ENCODE measurements around the gene NDFIP1. TPM values are rescaled to one million over a fixed set of nuclear protein-coding genes. Genes with fewer than 3 reads are reported as not detected.

NDFIP1 gene
- polyA plus RNA-seq, 1 experiment = 11.2 TPM

DNA sequence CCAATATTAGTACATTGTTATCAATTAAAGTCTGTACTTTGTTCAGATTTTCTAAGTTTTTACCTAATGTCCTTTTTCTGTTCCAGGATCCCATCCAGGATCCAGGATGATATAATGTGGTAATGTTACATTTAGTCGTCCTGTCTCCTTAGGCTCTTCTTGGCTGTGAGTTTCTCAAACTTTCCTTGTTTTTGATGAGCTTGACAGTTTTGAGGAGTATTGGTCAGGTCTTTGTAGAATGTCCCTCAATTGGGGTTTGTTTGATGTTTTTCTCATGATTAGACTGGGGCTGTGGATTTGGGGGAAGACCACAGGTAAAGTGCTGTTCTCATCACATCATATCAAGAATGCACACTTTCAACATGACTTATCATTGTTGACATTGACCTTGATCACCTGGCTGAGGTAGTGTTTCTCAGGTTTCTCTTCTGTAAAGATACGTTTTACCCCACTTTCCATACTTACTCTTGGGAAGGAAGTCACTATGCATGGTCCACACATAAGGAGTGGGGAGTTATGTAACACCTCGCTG lies 9.6 kb downstream of the NDFIP1 start:
- Histone ChIP-seq H3K27me3 (ENCODE audit: control insufficient read depth, insufficient read depth, low read length) (no peaks in the 10 kb centered on the region), H3K4me3 (ENCODE audit: low read depth, low read length) (no peak overlapping the region), H3K36me3 (ENCODE audit: control insufficient read depth, insufficient read depth, low read length) (no peaks in the 10 kb centered on the region; the same call in 1 of the 2 replicates)
- no peak for DNase-seq (ENCODE audit: low read depth)
- CTCF ChIA-PET = no interaction called here
- POLR2A ChIA-PET = no interaction called here
- TF ChIP-seq, protein P1, sequence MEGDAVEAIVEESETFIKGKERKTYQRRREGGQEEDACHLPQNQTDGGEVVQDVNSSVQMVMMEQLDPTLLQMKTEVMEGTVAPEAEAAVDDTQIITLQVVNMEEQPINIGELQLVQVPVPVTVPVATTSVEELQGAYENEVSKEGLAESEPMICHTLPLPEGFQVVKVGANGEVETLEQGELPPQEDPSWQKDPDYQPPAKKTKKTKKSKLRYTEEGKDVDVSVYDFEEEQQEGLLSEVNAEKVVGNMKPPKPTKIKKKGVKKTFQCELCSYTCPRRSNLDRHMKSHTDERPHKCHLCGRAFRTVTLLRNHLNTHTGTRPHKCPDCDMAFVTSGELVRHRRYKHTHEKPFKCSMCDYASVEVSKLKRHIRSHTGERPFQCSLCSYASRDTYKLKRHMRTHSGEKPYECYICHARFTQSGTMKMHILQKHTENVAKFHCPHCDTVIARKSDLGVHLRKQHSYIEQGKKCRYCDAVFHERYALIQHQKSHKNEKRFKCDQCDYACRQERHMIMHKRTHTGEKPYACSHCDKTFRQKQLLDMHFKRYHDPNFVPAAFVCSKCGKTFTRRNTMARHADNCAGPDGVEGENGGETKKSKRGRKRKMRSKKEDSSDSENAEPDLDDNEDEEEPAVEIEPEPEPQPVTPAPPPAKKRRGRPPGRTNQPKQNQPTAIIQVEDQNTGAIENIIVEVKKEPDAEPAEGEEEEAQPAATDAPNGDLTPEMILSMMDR (IDR thresholded peaks at IDR 0.05; ENCODE audit: insufficient read depth, low read depth, low read length) = no peak

- Histone ChIP-seq H3K4me3 (ENCODE audit: low read depth, low read length) (no peak overlapping the region), H3K36me3 (ENCODE audit: control insufficient read depth, insufficient read depth, low read length) (no peaks in the 10 kb centered on the region; the same call in 1 of the 2 replicates), H3K27me3 (ENCODE audit: control insufficient read depth, insufficient read depth, low read length) (no peaks in the 10 kb centered on the region)
- no peak for DNase-seq (ENCODE audit: low read depth)
- CTCF ChIA-PET = interaction anchor here (0.6 kb wide), 1 partner anchor 138 kb away, joined by 3 read pairs; no protein-coding TSS in a partner anchor
- TF ChIP-seq, protein P1 (IDR thresholded peaks at IDR 0.05; ENCODE audit: insufficient read depth, low read depth, low read length) = no peak
- POLR2A ChIA-PET = no interaction called here
Observed at GRCh38 chr5:142119051-142119625, 10.6 kb downstream of the NDFIP1 start.

GRCh38 chr5:142120247-142120935 lies 11.8 kb downstream of the NDFIP1 start:
- ChIA-PET CTCF (no interaction called here), POLR2A (no interaction called here)
- TF ChIP-seq, protein P1 (IDR thresholded peaks at IDR 0.05; ENCODE audit: insufficient read depth, low read depth, low read length) = no peak

GRCh38 chr5:142122121-142122520 lies 13.5 kb downstream of the NDFIP1 start:
- CTCF ChIA-PET = no interaction called here
- Histone ChIP-seq H3K4me3 (ENCODE audit: low read depth, low read length) (no peak overlapping the region), H3K36me3 (ENCODE audit: control insufficient read depth, insufficient read depth, low read length) (no peaks in the 10 kb centered on the region; the same call in 1 of the 2 replicates), H3K27me3 (ENCODE audit: control insufficient read depth, insufficient read depth, low read length) (no peaks in the 10 kb centered on the region)
- TF ChIP-seq, protein P1 (IDR thresholded peaks at IDR 0.05; ENCODE audit: insufficient read depth, low read depth, low read length) = no peak
- POLR2A ChIA-PET = no interaction called here
- no peak for DNase-seq (ENCODE audit: low read depth)

More at GRCh38 chr5:142120247-142120935, 11.8 kb downstream of the NDFIP1 start:
- no peaks in the 10 kb centered on the region for H3K27me3 ChIP-seq (ENCODE audit: control insufficient read depth, insufficient read depth, low read length)
- H3K36me3 ChIP-seq (ENCODE audit: control insufficient read depth, insufficient read depth, low read length) = no peaks in the 10 kb centered on the region; the same call in 1 of the 2 replicates
- H3K4me3 ChIP-seq (ENCODE audit: low read depth, low read length) = no peak overlapping the region
- no peak for DNase-seq (ENCODE audit: low read depth)

GRCh38 chr5:142125378-142125777 lies 16.8 kb downstream of the NDFIP1 start:
- no peaks in the 10 kb centered on the region; the same call in 1 of the 2 replicates for H3K36me3 ChIP-seq (ENCODE audit: control insufficient read depth, insufficient read depth, low read length)
- ChIA-PET POLR2A (no interaction called here), CTCF (interaction anchor here (1.0 kb wide), 1 partner anchor 18 kb away, joined by 4 read pairs; no protein-coding TSS in a partner anchor)
- no peak overlapping the region for H3K4me3 ChIP-seq (ENCODE audit: low read depth, low read length)
- H3K27me3 ChIP-seq (ENCODE audit: control insufficient read depth, insufficient read depth, low read length) = no peaks in the 10 kb centered on the region
- DNase-seq (ENCODE audit: low read depth) = no peak
- TF ChIP-seq, protein P1 (IDR thresholded peaks at IDR 0.05; ENCODE audit: insufficient read depth, low read depth, low read length) = no peak

All from BJ (cell line).